Neural progenitor cell (in vitro differentiated cells): ENCODE measurements around the gene PPFIA2. TPM values are rescaled to one million over a fixed set of nuclear protein-coding genes. Genes with fewer than 3 reads are reported as not detected.

Source experiments
- DNase-seq: peaks from one replicate; pipeline ENCODE4 v3.0.0-alpha.2; 2016; ENCODE audit warnings: low spot score
- H2AFZ ChIP-seq: fragments of 200-600 bp; sonication (generic); replicated peaks from 2 replicates; pipeline ENCODE4 v1.6.1; 2016; ENCODE audit warnings: antibody characterized with exemption
- H3F3A ChIP-seq: fragments of 200-600 bp; sonication (generic); 2 replicates; pipeline ENCODE4 v1.6.1; 2016; ENCODE audit warnings: antibody characterized with exemption, low read depth
- H3K27ac ChIP-seq: fragments of 200-600 bp; sonication (generic); 2 replicates; pipeline ENCODE4 v1.5.1; 2016; ENCODE audit warnings: mild to moderate bottlenecking
- H3K27me3 ChIP-seq: fragments of 200-600 bp; sonication (generic); 2 replicates; pipeline ENCODE4 v1.6.1; 2016; ENCODE audit warnings: mild to moderate bottlenecking, moderate library complexity
- H3K36me3 ChIP-seq: fragments of 200-600 bp; sonication (generic); 2 replicates; pipeline ENCODE4 v1.5.1; 2016
- H3K4me1 ChIP-seq: fragments of 200-600 bp; sonication (generic); 2 replicates; pipeline ENCODE4 v1.6.1; 2016; ENCODE audit warnings: mixed run types
- H3K4me2 ChIP-seq: fragments of 200-600 bp; sonication (generic); 2 replicates; pipeline ENCODE4 v1.6.1; 2016
- H3K4me3 ChIP-seq: fragments of 200-600 bp; sonication (generic); 2 replicates; pipeline ENCODE4 v1.5.1; 2016
- H3K79me2 ChIP-seq: fragments of 200-600 bp; sonication (generic); 2 replicates; pipeline ENCODE4 v1.6.1; 2016; ENCODE audit warnings: low read depth
- H3K9ac ChIP-seq: fragments of 200-600 bp; sonication (generic); 2 replicates; pipeline ENCODE4 v1.6.1; 2016
- H3K9me3 ChIP-seq: fragments of 200-600 bp; sonication (generic); 2 replicates; pipeline ENCODE4 v1.5.1; 2016; ENCODE audit warnings: low read depth
- H4K20me1 ChIP-seq: fragments of 200-600 bp; sonication (generic); 2 replicates; pipeline ENCODE4 v1.6.1; 2016; ENCODE audit warnings: low read depth
- H3K27ac Mint-ChIP-seq: 3 replicates; pipeline ENCODE4 v1.8.0; 2021; ENCODE audit warnings: mixed read lengths
- H3K27me3 Mint-ChIP-seq: 2 replicates; pipeline ENCODE4 v1.8.0; 2022; ENCODE audit warnings: low read depth, mild to moderate bottlenecking, inconsistent platforms, moderate library complexity, mixed read lengths; ENCODE audit not compliant: insufficient read depth
- H3K36me3 Mint-ChIP-seq: 3 replicates; pipeline ENCODE4 v1.8.0; 2021; ENCODE audit warnings: mixed read lengths
- H3K4me1 Mint-ChIP-seq: 3 replicates; pipeline ENCODE4 v1.8.0; 2021; ENCODE audit warnings: mixed read lengths
- H3K4me3 Mint-ChIP-seq: 3 replicates; pipeline ENCODE4 v1.8.0; 2021; ENCODE audit warnings: mild to moderate bottlenecking, moderate library complexity, mixed read lengths
- H3K9me3 Mint-ChIP-seq: 3 replicates; pipeline ENCODE4 v1.8.0; 2020; ENCODE audit warnings: mixed read lengths
- CTCF ChIP-seq: fragments of 200-600 bp; sonication (generic); IDR thresholded peaks from 2 replicates; pipeline ENCODE4 v1.5.1; 2017; ENCODE audit warnings: antibody characterized with exemption, mild to moderate bottlenecking
- EZH2 ChIP-seq: fragments of 200-600 bp; sonication (generic); IDR thresholded peaks from 2 replicates; pipeline ENCODE4 v1.6.1; 2017; ENCODE audit warnings: antibody characterized with exemption, mild to moderate bottlenecking, moderate library complexity
- EZH2phosphoT487 ChIP-seq: fragments of 200-600 bp; sonication (generic); IDR thresholded peaks from 2 replicates; pipeline ENCODE4 v1.6.1; 2017; ENCODE audit warnings: antibody characterized with exemption
- total RNA-seq: library from RNA; depleted of rRNA; stranded (reverse); fragments of >200 nt; gene quantifications from 2 replicates; pipeline ENCODE4 v1.2.3, GENCODE V29; 2015; ENCODE audit warnings: low replicate concordance

The PPFIA2 gene
- total RNA-seq, 1 donor from 2014 or later: 1.4 TPM

GRCh38 chr12:81327425-81327824 lies 431.7 kb downstream of the PPFIA2 start:
- H3K9me3 Mint-ChIP-seq: no peaks in the 10 kb centered on the region
- no peak overlapping the region for H3K27ac Mint-ChIP-seq
- H3K4me2 ChIP-seq: no peak overlapping the region
- H3K9me3 ChIP-seq: no peaks in the 10 kb centered on the region
- H3K4me1 Mint-ChIP-seq: no peaks in the 10 kb centered on the region
- H4K20me1 ChIP-seq: no peaks in the 10 kb centered on the region
- H3K4me1 ChIP-seq: no peaks in the 10 kb centered on the region
- H3K27me3 Mint-ChIP-seq: no peaks in the 10 kb centered on the region
- H3K27me3 ChIP-seq: no peaks in the 10 kb centered on the region
- no peaks in the 10 kb centered on the region for H3K36me3 Mint-ChIP-seq
- H2AFZ ChIP-seq: no peak overlapping the region
- no peaks in the 10 kb centered on the region for H3K36me3 ChIP-seq
- TF ChIP-seq EZH2: no peak
- no peak for TF ChIP-seq EZH2phosphoT487
- TF ChIP-seq CTCF: no peak
- no peak overlapping the region for H3K9ac ChIP-seq
- no peaks in the 10 kb centered on the region for H3F3A ChIP-seq
- DNase-seq: no peak
- H3K4me3 ChIP-seq: no peak overlapping the region
- H3K4me3 Mint-ChIP-seq: no peak overlapping the region
- H3K27ac ChIP-seq: no peak overlapping the region
- H3K79me2 ChIP-seq: no peaks in the 10 kb centered on the region

DNA sequence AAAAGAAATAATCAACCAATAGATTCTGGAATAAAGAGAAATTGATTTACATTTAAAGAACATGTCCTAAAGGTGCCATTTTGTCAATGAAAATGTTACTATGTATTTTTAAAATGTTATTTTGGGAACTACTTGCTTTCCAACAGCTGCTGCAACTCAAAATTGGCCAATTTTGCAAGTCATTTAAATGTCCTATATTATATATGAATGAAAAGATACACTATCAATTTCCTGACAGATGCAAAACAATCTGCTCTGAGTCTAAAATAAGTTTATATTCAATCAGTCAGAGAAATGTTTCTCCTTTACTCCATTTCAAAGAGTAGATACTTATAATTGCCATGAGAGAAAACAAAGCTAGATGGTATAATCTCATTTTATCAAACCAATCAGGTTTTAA lies 434.1 kb downstream of the PPFIA2 start:
- H3K9ac ChIP-seq: no peak overlapping the region
- no peak overlapping the region for H3K27ac ChIP-seq
- no peaks in the 10 kb centered on the region for H3F3A ChIP-seq
- H3K27me3 ChIP-seq: no peaks in the 10 kb centered on the region
- Mint-ChIP-seq H3K4me1 (no peaks in the 10 kb centered on the region), H3K36me3 (no peaks in the 10 kb centered on the region), H3K27ac (no peak overlapping the region), H3K27me3 (no peaks in the 10 kb centered on the region), H3K4me3 (no peak overlapping the region), H3K9me3 (no peaks in the 10 kb centered on the region)
- TF ChIP-seq EZH2 (no peak), EZH2phosphoT487 (no peak), CTCF (no peak)
- no peak overlapping the region for H2AFZ ChIP-seq
- H3K4me2 ChIP-seq: no peak overlapping the region
- no peak for DNase-seq
- H3K79me2 ChIP-seq: no peaks in the 10 kb centered on the region
- H4K20me1 ChIP-seq: no peaks in the 10 kb centered on the region
- H3K9me3 ChIP-seq: no peaks in the 10 kb centered on the region
- H3K4me3 ChIP-seq: no peak overlapping the region
- H3K36me3 ChIP-seq: no peaks in the 10 kb centered on the region
- H3K4me1 ChIP-seq: no peaks in the 10 kb centered on the region

GRCh38 chr12:81314903-81315531 lies 444.1 kb downstream of the PPFIA2 start:
- Mint-ChIP-seq H3K27ac (no peak overlapping the region), H3K36me3 (no peaks in the 10 kb centered on the region), H3K4me1 (no peaks in the 10 kb centered on the region), H3K9me3 (no peaks in the 10 kb centered on the region), H3K27me3 (no peaks in the 10 kb centered on the region), H3K4me3 (no peak overlapping the region)
- Histone ChIP-seq H3F3A (no peaks in the 10 kb centered on the region), H3K4me1 (no peaks in the 10 kb centered on the region), H4K20me1 (no peaks in the 10 kb centered on the region), H3K27ac (no peak overlapping the region), H3K36me3 (no peaks in the 10 kb centered on the region), H3K79me2 (no peaks in the 10 kb centered on the region), H3K27me3 (no peaks in the 10 kb centered on the region), H3K4me2 (no peak overlapping the region), H3K4me3 (no peak overlapping the region), H3K9me3 (no peaks in the 10 kb centered on the region), H3K9ac (no peak overlapping the region), H2AFZ (no peak overlapping the region)
- DNase-seq: no peak
- TF ChIP-seq CTCF: no peak
